GM19193 (cell line): ENCODE measurements around the gene NRG3.

Source experiments
- POLR2A ChIP-seq: IDR thresholded peaks from 4 replicates; pipeline ENCODE4 v1.6.1; 2011; ENCODE audit not compliant: insufficient read depth, insufficient read length; ENCODE audit errors: extremely low read depth

NRG3 gene

GRCh38 chr10:82925547-82925946 lies 1050.6 kb downstream of the NRG3 start:
- no peak for TF ChIP-seq POLR2A

GRCh38 chr10:82932451-82932850 lies 1057.5 kb downstream of the NRG3 start:
- TF ChIP-seq POLR2A: no peak

GRCh38 chr10:82934429-82934828 lies 1059.4 kb downstream of the NRG3 start:
- TF ChIP-seq POLR2A: no peak

GRCh38 chr10:82934947-82935346 lies 1060.0 kb downstream of the NRG3 start:
- no peak for TF ChIP-seq POLR2A

- no peak for TF ChIP-seq POLR2A
These were observed 1063.3 kb downstream of the NRG3 start for GRCh38 chr10:82938331-82938730.

GRCh38 chr10:82942286-82943099 lies 1067.5 kb downstream of the NRG3 start:
- TF ChIP-seq POLR2A: no peak

- no peak for TF ChIP-seq POLR2A
These were observed 1068.1 kb downstream of the NRG3 start for GRCh38 chr10:82943142-82943541.

GRCh38 chr10:82949816-82950575 lies 1075.0 kb downstream of the NRG3 start:
- TF ChIP-seq POLR2A: no peak

GRCh38 chr10:82953331-82953730 lies 1078.3 kb downstream of the NRG3 start:
- TF ChIP-seq POLR2A: no peak

GRCh38 chr10:82953909-82954308 lies 1078.9 kb downstream of the NRG3 start:
- TF ChIP-seq POLR2A: no peak

- no peak for TF ChIP-seq POLR2A
These were observed 1086.9 kb downstream of the NRG3 start for GRCh38 chr10:82961864-82962263.

- TF ChIP-seq POLR2A: no peak
These were observed 1091.1 kb downstream of the NRG3 start for GRCh38 chr10:82966130-82966529.

GRCh38 chr10:82968533-82968932 lies 1093.5 kb downstream of the NRG3 start:
- TF ChIP-seq POLR2A: no peak

GRCh38 chr10:82969405-82969804 lies 1094.4 kb downstream of the NRG3 start:
- TF ChIP-seq POLR2A: no peak

- TF ChIP-seq POLR2A: no peak
These were observed 1105.3 kb downstream of the NRG3 start for GRCh38 chr10:82980321-82980720.
